Stimulated activated CD8-positive, alpha-beta memory T cell treated with anti-CD3 and anti-CD28 coated beads, Interleukin-15, amount 100 ng/mL, for 24 hours (primary cell): ENCODE measurements around the gene MCM8.
A peak's percentile ranks its signal among the peaks of the same experiment; 100 is the strongest.

ENCODE experiments used
- DNase-seq: peaks from one replicate; pipeline ENCODE4 v3.0.0-alpha.2; 2020; ENCODE audit warnings: low read depth

MCM8 gene

GRCh38 chr20:5950271-5951031, at the start of gene MCM8, which contains the start of gene TRMT6:
Gene MCM8 (plus strand): TSS chr20:5950652. CDS start chr20:5952016, 1,364 bp downstream.
Gene TRMT6 (minus strand): TSS chr20:5950533. CDS start chr20:5950405, 128 bp downstream.
- DNase-seq = peak; percentile 94

GRCh38 chr20:5900908-5901307, 49.5 kb upstream of the MCM8 start:
- DNase-seq = no peak

GRCh38 chr20:5908981-5909380, 41.5 kb upstream of the MCM8 start:
- DNase-seq = no peak

GRCh38 chr20:5910186-5910585, 40.3 kb upstream of the MCM8 start:
- no peak for DNase-seq

GRCh38 chr20:5913166-5913565, 37.3 kb upstream of the MCM8 start:
- DNase-seq = no peak

GRCh38 chr20:5914859-5915258, 35.6 kb upstream of the MCM8 start:
- no peak for DNase-seq

- DNase-seq = no peak
Observed at GRCh38 chr20:5918856-5919625, 31.4 kb upstream of the MCM8 start.

GRCh38 chr20:5919626-5920544, 30.6 kb upstream of the MCM8 start:
- no peak for DNase-seq

- DNase-seq = no peak
Observed at GRCh38 chr20:5920581-5920980, 29.9 kb upstream of the MCM8 start.

GRCh38 chr20:5923493-5923892, 27.0 kb upstream of the MCM8 start:
- DNase-seq = no peak

GRCh38 chr20:5925551-5925950, 24.9 kb upstream of the MCM8 start:
- no peak for DNase-seq

- no peak for DNase-seq
Observed at GRCh38 chr20:5927749-5928462, 22.5 kb upstream of the MCM8 start.

- DNase-seq = no peak
Observed at GRCh38 chr20:5928836-5929715, 21.4 kb upstream of the MCM8 start.

GRCh38 chr20:5931411-5931810, 19.0 kb upstream of the MCM8 start:
- DNase-seq = no peak

GRCh38 chr20:5932796-5933195, 17.7 kb upstream of the MCM8 start:
- DNase-seq = no peak

- DNase-seq = no peak
Observed at GRCh38 chr20:5933802-5934436, 16.5 kb upstream of the MCM8 start.

GRCh38 chr20:5935384-5935783, 15.1 kb upstream of the MCM8 start:
- DNase-seq = no peak

GRCh38 chr20:5936238-5936637, 14.2 kb upstream of the MCM8 start:
- DNase-seq = no peak

- no peak for DNase-seq
Observed at GRCh38 chr20:5938456-5939029, 11.9 kb upstream of the MCM8 start.

- DNase-seq = no peak
Observed at GRCh38 chr20:5945963-5946362, 4.5 kb upstream of the MCM8 start.
